ENCODE data around the gene SF3B6. TPM values are rescaled to one million over a fixed set of nuclear protein-coding genes. Genes with fewer than 3 reads are reported as not detected.

SF3B6 gene
- total RNA-seq, 1 experiment from 2014 or later: 132 TPM

GRCh38 chr2:24117902-24118301 is 41.8 kb upstream of the SF3B6 start:
- Histone ChIP-seq H3K79me1 (ENCODE audit: insufficient read depth, low read depth, low read length, poor library complexity, severe bottlenecking) (no peaks in the 10 kb centered on the region), H3K9me3 (ENCODE audit: control insufficient read depth, low read depth, low read length) (peaks cover 7% of the 10 kb centered on the region), H2BK120ac (ENCODE audit: low read depth, low read length, poor library complexity, severe bottlenecking) (no peak overlapping the region), H4K20me1 (ENCODE audit: control insufficient read depth, insufficient read depth, insufficient read length) (no peaks in the 10 kb centered on the region), H3K79me2 (ENCODE audit: insufficient read depth, low read length) (no peaks in the 10 kb centered on the region), H3K23ac (ENCODE audit: insufficient read length, low read depth, low read length) (no peak overlapping the region), H3K18ac (ENCODE audit: insufficient read length, low read depth, low read length) (no peak overlapping the region), H2AFZ (ENCODE audit: low read length) (no peak overlapping the region), H3K23me2 (ENCODE audit: insufficient read length, low read depth, low read length, poor library complexity, severe bottlenecking) (no peaks in the 10 kb centered on the region), H3K14ac (ENCODE audit: insufficient read depth, low read length) (no peak overlapping the region), H2BK20ac (ENCODE audit: low read depth, low read length, poor library complexity, severe bottlenecking) (no peak overlapping the region), H3K27ac (ENCODE audit: insufficient read length, low read depth, low read length) (no peak overlapping the region), H3K4ac (ENCODE audit: low read depth, low read length) (no peak overlapping the region), H2BK12ac (ENCODE audit: insufficient read length, low read depth, low read length) (no peak overlapping the region), H4K5ac (ENCODE audit: insufficient read length, low read depth, low read length) (no peak overlapping the region), H3K9ac (ENCODE audit: extremely low read depth, insufficient read length, low read length) (no peak overlapping the region), H3K4me2 (ENCODE audit: insufficient read depth, insufficient read length, low read length) (no peak overlapping the region), H2AK5ac (ENCODE audit: insufficient read length, low read length) (no peak overlapping the region), H3K27me3 (ENCODE audit: insufficient read depth, low read length) (peaks cover 3% of the 10 kb centered on the region; the same call in 1 of the 2 replicates), H3K4me1 (ENCODE audit: insufficient read depth, low read length) (0 out of 2 replicates have a peak, but pooled peaks cover 2% of the 10 kb centered on the region), H4K8ac (replicated peaks; ENCODE audit: insufficient read length, low read depth, low read length) (no peak overlapping the region), H3T11ph (ENCODE audit: low read length) (no peak overlapping the region), H2BK15ac (ENCODE audit: low read depth, low read length) (no peak overlapping the region), H2BK5ac (ENCODE audit: insufficient read length, low read length) (no peak overlapping the region), H4K91ac (ENCODE audit: insufficient read length, low read depth, low read length) (no peak overlapping the region), H3K56ac (ENCODE audit: insufficient read length, low read depth, low read length) (no peak overlapping the region)
- H3K9me3 Mint-ChIP-seq: peaks cover 7 to 10% of the 10 kb centered on the region in 2 experiments; a peak in 4 of 5 replicates
- H3K36me3 Mint-ChIP-seq (ENCODE audit: insufficient read depth in 1 of 3, low read depth in 3 of 3): peaks cover 0 to 13% (median 3%) of the 10 kb centered on the region in 3 experiments; a peak in 2 of 7 replicates
- H3K27me3 Mint-ChIP-seq (ENCODE audit: low read depth): no peaks in the 10 kb centered on the region; the same call in none of the 2 replicates
- WGBS (ENCODE audit: extremely low coverage, insufficient read length, low lambda C conversion rate): no CpG with 5 or more reads among the region's 1 CpG
- no peak overlapping the region for H3K4me3 Mint-ChIP-seq
- DNase-seq: no peak
- H3K4me1 Mint-ChIP-seq: peaks cover 16% of the 10 kb centered on the region in 2 experiments
- no peak overlapping the region for H3K27ac Mint-ChIP-seq
- no peak for TF ChIP-seq CTCF (conservative IDR thresholded peaks at IDR 0.05)
